Bronchial epithelial cell (primary cell): ENCODE measurements around the gene GPR55. TPM values are rescaled to one million over a fixed set of nuclear protein-coding genes. Genes with fewer than 3 reads are reported as not detected.

Experiments used
- DNase-seq: peaks from one replicate; pipeline ENCODE4 v3.0.0-alpha.2; 2010; ENCODE audit warnings: low read depth
- FAIRE-seq: peaks from 2 replicates; lab custom pipeline; 2011; peaks lifted over from hg19 to GRCh38; lab: Jason Lieb, UNC
- H3K27me3 ChIP-seq: 2 replicates; pipeline ENCODE4 v1.5.1; 2011; ENCODE audit warnings: low read length; ENCODE audit not compliant: control insufficient read depth, insufficient read depth
- H3K36me3 ChIP-seq: 2 replicates; pipeline ENCODE4 v1.5.1; 2011; ENCODE audit warnings: low read length; ENCODE audit not compliant: control insufficient read depth, insufficient read depth
- H3K4me3 ChIP-seq: 2 replicates; pipeline ENCODE4 v1.5.1; 2011; ENCODE audit warnings: mild to moderate bottlenecking, low read depth, low read length, control low read depth
- CTCF ChIP-seq: IDR thresholded peaks from 2 replicates; pipeline ENCODE4 v1.5.1; 2011; ENCODE audit warnings: mild to moderate bottlenecking, moderate library complexity, low read length, control low read depth, inconsistent platforms; ENCODE audit not compliant: insufficient read depth, severe bottlenecking
- total RNA-seq: library from RNA; depleted of rRNA; stranded (reverse); fragments of >200 nt; gene quantifications from 2 replicates; pipeline ENCODE4 v1.2.1, GENCODE V29; 2014

GPR55 gene
- total RNA-seq, 1 donor from 2014 or later: not detected

DNA sequence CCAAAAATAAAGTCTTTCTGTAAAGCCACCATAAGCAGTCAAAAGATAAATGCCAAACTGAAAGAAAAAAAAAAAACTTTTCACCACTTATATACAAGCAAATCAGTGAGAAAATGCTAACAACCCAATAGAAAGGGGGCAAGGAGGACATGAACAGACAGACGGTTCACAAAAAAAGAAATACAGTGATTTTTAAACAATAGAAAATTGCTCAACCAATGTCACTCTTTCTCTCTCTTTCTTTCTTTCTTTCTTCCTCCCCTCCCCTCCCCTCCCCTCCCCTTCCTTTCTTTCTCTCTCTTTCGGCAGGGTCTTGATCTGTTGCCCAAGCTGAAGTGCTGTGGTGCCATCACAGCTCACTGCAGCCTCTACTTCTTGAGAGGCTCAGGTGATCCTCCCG lies 42.1 kb upstream of the GPR55 start:
- no peak for TF ChIP-seq CTCF
- no peak for FAIRE-seq

DNA sequence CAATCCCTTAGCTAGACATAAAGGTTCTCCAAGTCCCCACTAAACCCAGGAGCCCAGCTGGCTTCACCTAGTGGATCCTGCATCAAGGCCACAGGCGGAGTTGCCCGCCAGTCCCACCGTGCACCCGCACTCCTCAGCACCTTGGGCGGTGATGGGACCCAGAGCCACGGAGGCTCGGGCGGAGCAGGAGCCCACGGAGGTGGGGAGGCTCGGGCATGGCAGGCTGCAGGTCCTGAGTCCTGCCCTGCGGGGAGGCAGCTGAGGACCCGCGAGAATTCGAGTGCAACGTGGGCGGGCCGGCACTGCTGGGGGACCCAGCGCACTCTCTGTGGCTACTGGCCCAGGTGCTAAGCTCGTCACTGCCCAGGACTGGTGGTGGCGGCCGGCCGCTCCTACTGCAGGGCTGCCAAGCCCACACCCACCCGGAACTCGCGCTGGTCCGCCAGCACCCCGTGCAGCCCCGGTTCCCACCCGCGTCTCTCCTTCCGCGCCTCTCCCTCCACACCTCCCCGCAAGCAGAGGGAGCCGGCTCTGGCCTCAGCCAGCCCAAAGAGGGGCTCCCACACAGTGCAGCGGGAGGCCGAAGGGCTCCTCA lies 39.2 kb upstream of the GPR55 start:
- TF ChIP-seq CTCF: no peak
- no peaks in the 10 kb centered on the region for H3K27me3 ChIP-seq
- H3K36me3 ChIP-seq: no peaks in the 10 kb centered on the region
- no peak for FAIRE-seq
- H3K4me3 ChIP-seq: no peak overlapping the region
- no peak for DNase-seq

More for the DNA sequence above, 42.1 kb upstream of the GPR55 start:
- no peak for DNase-seq
- no peaks in the 10 kb centered on the region for H3K27me3 ChIP-seq
- H3K4me3 ChIP-seq: no peak overlapping the region
- H3K36me3 ChIP-seq: no peaks in the 10 kb centered on the region

GRCh38 chr2:230961091-230961491 lies 36.0 kb upstream of the GPR55 start:
- TF ChIP-seq CTCF: no peak
- DNase-seq: no peak

DNA sequence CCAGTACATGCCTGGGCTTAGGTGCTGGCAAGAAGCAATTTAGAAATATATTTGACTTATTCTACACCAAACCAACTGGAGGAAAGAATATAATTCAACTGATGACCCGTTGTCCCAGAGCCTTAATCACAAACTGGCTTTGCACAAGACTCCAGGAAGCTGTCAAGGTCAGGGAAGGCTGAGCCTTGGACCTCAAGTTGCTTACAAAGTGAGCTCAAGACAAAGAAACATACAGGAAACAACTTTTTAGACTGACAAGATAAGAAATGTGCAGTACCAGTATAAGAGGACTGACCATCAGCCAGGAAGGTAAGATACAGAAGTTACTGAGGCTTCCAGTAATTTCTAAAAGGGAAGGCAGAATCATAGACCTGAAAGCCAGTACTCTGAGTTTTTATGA lies 35.0 kb upstream of the GPR55 start:
- H3K36me3 ChIP-seq: no peaks in the 10 kb centered on the region
- H3K27me3 ChIP-seq: no peaks in the 10 kb centered on the region
- no peak overlapping the region for H3K4me3 ChIP-seq
- TF ChIP-seq CTCF: no peak
- FAIRE-seq (no peak), DNase-seq (no peak)

More at GRCh38 chr2:230961091-230961491, 36.0 kb upstream of the GPR55 start:
- Histone ChIP-seq H3K4me3 (no peak overlapping the region), H3K36me3 (no peaks in the 10 kb centered on the region), H3K27me3 (no peaks in the 10 kb centered on the region)
- no peak for FAIRE-seq

DNA sequence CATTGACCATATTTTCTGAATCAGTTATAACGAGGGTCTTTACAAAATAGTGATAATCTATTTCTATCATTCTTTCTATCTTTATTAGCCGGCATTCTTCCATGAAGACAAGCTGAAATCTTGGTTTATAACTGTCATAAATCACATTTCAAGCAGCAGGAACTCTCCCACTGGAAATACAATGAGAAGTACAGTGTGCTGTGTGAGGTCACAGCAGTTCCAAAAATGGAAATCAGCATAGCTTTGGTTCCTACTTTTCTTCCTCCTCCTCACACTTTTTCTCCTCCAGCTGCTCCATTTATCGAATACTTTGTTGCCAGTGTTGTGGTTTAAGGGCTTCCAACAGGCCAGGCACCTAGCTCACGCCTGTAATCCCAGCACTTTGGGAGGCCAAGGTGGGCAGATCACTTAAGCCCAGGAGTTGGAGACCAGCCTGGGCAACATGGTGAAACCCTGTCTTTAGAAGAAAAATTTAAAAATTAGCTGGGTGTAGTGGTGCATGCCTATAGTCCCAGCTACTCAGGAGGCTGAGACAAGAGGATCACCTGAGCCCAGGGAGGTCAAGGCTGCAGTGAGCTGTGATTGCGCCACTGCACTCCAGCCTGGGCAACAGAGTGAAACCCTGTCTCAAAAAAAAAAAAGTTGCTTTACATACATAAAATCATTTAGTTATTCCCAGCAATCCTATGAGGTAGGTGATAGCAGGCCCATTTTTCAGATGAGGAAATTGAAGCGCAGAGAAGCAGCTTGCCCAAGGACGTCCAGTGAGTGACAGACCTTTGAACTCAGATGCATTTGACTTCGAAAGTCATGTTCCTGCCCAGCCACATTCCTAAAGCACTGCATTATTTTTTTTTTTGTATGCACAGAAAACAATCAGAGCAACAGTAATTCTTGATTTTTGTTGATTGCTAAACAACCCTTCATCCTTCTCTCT lies 34.0 kb upstream of the GPR55 start:
- TF ChIP-seq CTCF: no peak
- Histone ChIP-seq H3K27me3 (no peaks in the 10 kb centered on the region), H3K36me3 (no peaks in the 10 kb centered on the region), H3K4me3 (no peak overlapping the region)
- DNase-seq (no peak), FAIRE-seq (no peak)
